HCT116 (cell line): ENCODE measurements around the gene TRIM41. TPM values are rescaled to one million over a fixed set of nuclear protein-coding genes. Genes with fewer than 3 reads are reported as not detected.
A peak's percentile ranks its signal among the peaks of the same experiment; 100 is the strongest.

Experiments used
- ATAC-seq: fragments of 200-7000 bp; cut with Tn5 transposase; 2 replicates; pipeline ENCODE4 v1.9.1; 2020; ENCODE audit warnings: mild to moderate bottlenecking, moderate library complexity
- BruUV-seq: library from RNA; stranded (reverse); fragments of 400-500 nt; replicated peaks from 2 replicates; lab custom pipeline; 2021; lab: Mats Ljungman, UMichigan
- CTCF ChIA-PET: fragments of 300-600 bp; sonication (Branson Sonifier 250); formaldehyde crosslinking; loops from one replicate; lab custom pipeline; 2021; ENCODE audit warnings: antibody characterized with exemption; lab: Charles Lee
- POLR2A ChIA-PET: fragments of 300-600, 350-600 bp; sonication (Branson Sonifier 250); formaldehyde crosslinking; loops from one replicate; lab custom pipeline; 2021; ENCODE audit warnings: antibody characterized with exemption; lab: Charles Lee
- RAD21 ChIA-PET, 2 experiments: fragments of 300-600 bp; sonication (Branson Sonifier 250); formaldehyde crosslinking; loops; one replicate each; lab custom pipeline; 2023; ENCODE audit warnings: low total read pairs in 2 of 2; ENCODE audit not compliant: uncharacterized antibody in 2 of 2, unreplicated experiment in 2 of 2, low non-redundant PET in 1 of 2; lab: Charles Lee
- DNase-seq: peaks from one replicate; pipeline ENCODE4 v3.0.0-alpha.2; 2010; ENCODE audit warnings: low read depth, low spot score
- H2AFZ ChIP-seq: fragments of 200-600 bp; shearing (Covaris generic), sonication (generic); 2 replicates; pipeline ENCODE4 v1.6.1; 2017; ENCODE audit warnings: low read depth, mixed run types, mixed read lengths, antibody characterized with exemption, low read length; ENCODE audit not compliant: poor library complexity, severe bottlenecking
- H3K27ac ChIP-seq: 2 replicates; pipeline ENCODE4 v1.5.1; 2012; ENCODE audit warnings: low read depth, low read length
- H3K27me3 ChIP-seq: fragments of 200-600 bp; sonication (generic); 2 replicates; pipeline ENCODE4 v1.6.1; 2016; ENCODE audit warnings: mixed run types, low read length, mixed read lengths; ENCODE audit not compliant: insufficient read depth
- H3K36me3 ChIP-seq, 2 experiments: fragments of 200-500 bp in 1 of 2; fragments of 200-600 bp in 1 of 2; sonication (Bioruptor generic) in 1 of 2; sonication (generic) in 1 of 2; 2 replicates each; pipeline versions ENCODE4 v1.5.1 to v1.6.1; 2014 to 2016; ENCODE audit warnings: low read length in 2 of 2, inconsistent platforms in 1 of 2, mixed read lengths in 1 of 2, mixed run types in 1 of 2; ENCODE audit not compliant: insufficient read depth in 2 of 2, control insufficient read depth in 1 of 2
- H3K4me1 ChIP-seq, 2 experiments: fragments of 200-600 bp in 1 of 2; sonication (generic) in 1 of 2; 2 replicates each; pipeline versions ENCODE4 v1.5.1 to v1.6.1; 2012 to 2017; ENCODE audit warnings: low read length in 2 of 2, inconsistent platforms in 1 of 2, mild to moderate bottlenecking in 1 of 2, mixed read lengths in 1 of 2, mixed run types in 1 of 2, moderate library complexity in 1 of 2; ENCODE audit not compliant: insufficient read depth in 2 of 2, control insufficient read depth in 1 of 2
- H3K4me2 ChIP-seq: fragments of 200-600 bp; sonication (generic); 2 replicates; pipeline ENCODE4 v1.6.1; 2017; ENCODE audit warnings: mixed run types, low read length, mixed read lengths
- H3K4me3 ChIP-seq, 2 experiments: fragments of 200-600 bp in 1 of 2; sonication (generic) in 1 of 2; replicated peaks in 1 of 2; 2 replicates each; pipeline ENCODE4 v1.5.1; 2011 to 2016; ENCODE audit warnings: low read length in 2 of 2, control low read depth in 1 of 2, low read depth in 1 of 2, mild to moderate bottlenecking in 1 of 2, mixed read lengths in 1 of 2, mixed run types in 1 of 2
- H3K79me2 ChIP-seq: fragments of 200-600 bp; sonication (generic); 2 replicates; pipeline ENCODE4 v1.6.1; 2017; ENCODE audit warnings: mild to moderate bottlenecking, mixed run types, low read length, moderate library complexity, mixed read lengths; ENCODE audit not compliant: insufficient read depth
- H3K9ac ChIP-seq: fragments of 200-600 bp; sonication (generic); 2 replicates; pipeline ENCODE4 v1.6.1; 2016; ENCODE audit warnings: low read length, mixed read lengths
- H3K9me2 ChIP-seq: fragments of 200-600 bp; sonication (generic), shearing (Covaris generic); 2 replicates; pipeline ENCODE4 v1.6.1; 2017; ENCODE audit warnings: mixed run types, mild to moderate bottlenecking, moderate library complexity; ENCODE audit not compliant: insufficient read depth
- H3K9me3 ChIP-seq, 2 experiments: fragments of 200-500 bp in 1 of 2; fragments of 200-600 bp in 1 of 2; sonication (Bioruptor generic) in 1 of 2; sonication (generic) in 1 of 2; 2 replicates each; pipeline ENCODE4 v1.6.1; 2014 to 2017; ENCODE audit warnings: low read length in 2 of 2, mixed read lengths in 2 of 2, inconsistent platforms in 1 of 2, low read depth in 1 of 2, mild to moderate bottlenecking in 1 of 2, mixed run types in 1 of 2, moderate library complexity in 1 of 2; ENCODE audit not compliant: control insufficient read depth in 1 of 2, insufficient read depth in 1 of 2
- H4K20me1 ChIP-seq: fragments of 200-600 bp; sonication (generic), shearing (Covaris generic); 2 replicates; pipeline ENCODE4 v1.6.1; 2017; ENCODE audit warnings: mixed run types, mild to moderate bottlenecking, moderate library complexity; ENCODE audit not compliant: insufficient read depth
- EGR1 ChIP-seq: IDR thresholded peaks from 2 replicates; pipeline ENCODE4 v1.6.1; 2012; ENCODE audit warnings: low read depth
- POLR2A ChIP-seq: IDR thresholded peaks from 2 replicates; pipeline ENCODE4 v1.7.0; 2011; ENCODE audit warnings: borderline replicate concordance; ENCODE audit not compliant: insufficient read depth, insufficient read length; ENCODE audit errors: extremely low read depth
- POLR2AphosphoS5 ChIP-seq: IDR thresholded peaks from 2 replicates; pipeline ENCODE4 v1.6.1; 2011; ENCODE audit warnings: mild to moderate bottlenecking, low read depth, low read length, moderate library complexity
- RAD21 ChIP-seq: IDR thresholded peaks from 2 replicates; pipeline ENCODE4 v1.6.1; 2012; ENCODE audit warnings: low read depth, mild to moderate bottlenecking
- SIN3A ChIP-seq: IDR thresholded peaks from 2 replicates; pipeline ENCODE4 v1.6.1; 2012; ENCODE audit warnings: low read depth
- TCF7L2 ChIP-seq: IDR thresholded peaks from 2 replicates; pipeline ENCODE4 v1.7.0; 2011; ENCODE audit warnings: borderline replicate concordance, inconsistent platforms; ENCODE audit not compliant: insufficient read depth, insufficient read length; ENCODE audit errors: extremely low read depth
- YY1 ChIP-seq: IDR thresholded peaks from 2 replicates; pipeline ENCODE4 v1.6.1; 2011; ENCODE audit warnings: low read length, low read depth, moderate library complexity, mild to moderate bottlenecking; ENCODE audit not compliant: insufficient replicate concordance; ENCODE audit errors: extremely low read depth
- ZFX ChIP-seq: fragments of 450-650 bp; IDR thresholded peaks from 2 replicates; pipeline ENCODE4 v1.6.1; 2017
- intact Hi-C: fragments of 100-400 bp; cut with micrococcal nuclease; formaldehyde crosslinking; loops from 2 replicates; pipeline ENCODE4 v1.10.0; 2022
- total RNA-seq: library from RNA; stranded (reverse); gene quantifications from one replicate; pipeline ENCODE4 v1.2.1, GENCODE V29; 2021; ENCODE audit not compliant: unreplicated experiment
- TF ChIP-seq, protein P1 (sequence below): IDR thresholded peaks from 2 replicates; pipeline ENCODE4 v1.6.1; 2012

Gene TRIM41
- total RNA-seq, 1 experiment from 2014 or later: 51.8 TPM

DNA sequence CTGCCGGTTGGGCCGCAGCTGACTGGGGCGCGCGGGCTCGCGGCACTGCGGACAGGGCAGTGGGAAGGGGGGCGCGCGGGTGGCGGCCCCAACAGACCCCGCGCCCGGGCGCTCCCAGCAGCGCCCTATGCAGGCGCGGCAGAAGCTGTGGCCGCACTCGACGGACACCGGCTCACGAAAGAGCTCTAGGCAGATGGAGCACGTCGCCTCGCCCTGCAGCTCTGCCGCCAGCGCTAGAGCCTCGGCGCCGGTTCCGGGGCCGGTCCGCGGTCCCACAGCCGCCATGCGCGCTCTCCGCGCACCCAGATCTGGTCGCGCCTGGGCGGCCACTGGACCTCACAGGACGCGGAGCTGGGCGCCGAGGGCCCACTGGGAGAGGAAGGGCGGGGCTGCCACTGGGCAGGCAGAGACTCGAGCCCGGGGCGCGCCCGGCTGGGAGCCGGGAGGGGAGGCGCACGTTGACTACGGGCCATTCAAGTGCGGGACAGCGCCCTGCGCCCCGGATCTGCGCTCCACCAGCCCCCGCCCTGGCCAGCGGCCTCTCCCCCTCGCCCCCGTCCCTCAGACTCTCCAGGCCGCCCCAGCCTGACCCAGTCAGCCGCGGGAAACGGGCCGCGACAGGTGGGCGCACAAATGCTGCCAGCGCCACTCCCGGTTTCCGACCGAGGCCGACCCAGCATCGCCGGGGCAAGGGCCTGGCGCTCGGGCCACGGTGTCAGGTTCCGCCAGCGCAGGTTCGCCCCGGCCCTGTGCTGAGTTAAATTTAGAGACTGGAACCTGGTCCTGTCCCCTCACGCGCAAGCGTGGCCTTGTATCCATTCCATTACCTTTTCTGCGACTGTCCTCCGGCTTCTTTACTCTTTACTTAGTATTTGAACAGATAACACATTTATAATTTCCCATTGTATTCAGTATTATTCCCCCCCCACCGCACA is 18.0 kb upstream of the TRIM41 start, which contains the start of gene TRIM7:
TSS of gene TRIM7 (minus strand) at position 371 of the 935 bp plus-strand sequence. CDS start at position 285, 86 bp downstream.
- DNase-seq: no peak
- BruUV-seq: no TSS peak
- no peaks in the 10 kb centered on the region for H3K9me3 ChIP-seq
- peak within 1 kb of the TSS; percentile 78 for H3K9ac ChIP-seq
- H3K36me3 ChIP-seq: no peaks in the 10 kb centered on the region
- ChIA-PET CTCF (interaction anchor here (1.4 kb wide), 1 partner anchor 13 kb away, joined by 4 read pairs; no protein-coding TSS in a partner anchor), POLR2A (interaction anchor here (0.6 to 4.3 kb wide), 7 partner anchors 8 to 1316 kb away, joined by 3 to 41 read pairs (median 5); partner anchors contain the start of gene TRIM41), RAD21 (interaction anchor here in 1 of 2 experiments (0.7 to 1.2 kb wide), 2 partner anchors 8 to 30 kb away, joined by 3 to 6 read pairs; no protein-coding TSS in a partner anchor)
- H4K20me1 ChIP-seq: no peaks in the 10 kb centered on the region
- H2AFZ ChIP-seq: no peak within 1 kb of the TSS
- peak; percentile 39 for ATAC-seq
- H3K27ac ChIP-seq: peak within 1 kb of the TSS; percentile 93
- H3K27me3 ChIP-seq: no peaks in the 10 kb centered on the region
- H3K4me3 ChIP-seq: peak within 1 kb of the TSS; percentile 70 to 73
- H3K4me2 ChIP-seq: peak within 1 kb of the TSS; percentile 94
- intact Hi-C loops: loop anchor here (1.0 kb wide), 1 partner anchor 14 kb away; no protein-coding TSS in a partner anchor
- H3K9me2 ChIP-seq: no peaks in the 10 kb centered on the region
- TF ChIP-seq POLR2A (peak; percentile 74), SIN3A (no peak), RAD21 (no peak), POLR2AphosphoS5 (peak; percentile 90), EGR1 (no peak), TCF7L2 (peak; percentile 18), YY1 (peak; percentile 77), ZFX (peak; percentile 70)
- TF ChIP-seq, protein P1, sequence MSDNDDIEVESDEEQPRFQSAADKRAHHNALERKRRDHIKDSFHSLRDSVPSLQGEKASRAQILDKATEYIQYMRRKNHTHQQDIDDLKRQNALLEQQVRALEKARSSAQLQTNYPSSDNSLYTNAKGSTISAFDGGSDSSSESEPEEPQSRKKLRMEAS: no peak
- H3K4me1 ChIP-seq: peaks cover 19 to 48% of the 10 kb centered on the region in 2 experiments
- H3K79me2 ChIP-seq: no peaks in the 10 kb centered on the region; the same call in 1 of the 2 replicates
